Measurements from ENCODE around the gene GLI3. TPM values are rescaled to one million over a fixed set of nuclear protein-coding genes. Genes with fewer than 3 reads are reported as not detected.

GLI3 gene
- total RNA-seq, 1 experiment from 2014 or later = 45.0 TPM

- no peak overlapping the region for H3K9ac ChIP-seq (ENCODE audit: extremely low read depth, insufficient read length, low read length)
- H4K91ac ChIP-seq (ENCODE audit: insufficient read length, low read depth, low read length) = no peak overlapping the region
- H2BK120ac ChIP-seq (ENCODE audit: low read depth, low read length, poor library complexity, severe bottlenecking) = no peak overlapping the region
- Mint-ChIP-seq H3K36me3 (ENCODE audit: insufficient read depth in 1 of 3, low read depth in 3 of 3) (no peaks in the 10 kb centered on the region), H3K9me3 (no peaks in the 10 kb centered on the region), H3K4me3 (no peak overlapping the region), H3K4me1 (peaks cover 20 to 21% of the 10 kb centered on the region in 2 experiments), H3K27me3 (ENCODE audit: low read depth) (no peaks in the 10 kb centered on the region), H3K27ac (peak overlapping the region in 1 of 3 experiments; percentile 54; a peak in 1 of 7 replicates)
- no peak overlapping the region for H3K18ac ChIP-seq (ENCODE audit: insufficient read length, low read depth, low read length)
- no peak overlapping the region for H3K4ac ChIP-seq (ENCODE audit: low read depth, low read length)
- H2AFZ ChIP-seq (ENCODE audit: low read length) = no peak overlapping the region
- no peak overlapping the region for H2BK20ac ChIP-seq (ENCODE audit: low read depth, low read length, poor library complexity, severe bottlenecking)
- H2BK12ac ChIP-seq (ENCODE audit: insufficient read length, low read depth, low read length) = no peak overlapping the region
- H4K20me1 ChIP-seq (ENCODE audit: control insufficient read depth, insufficient read depth, insufficient read length) = no peaks in the 10 kb centered on the region
- DNase-seq = peak; percentile 30
- no peak overlapping the region for H2BK5ac ChIP-seq (ENCODE audit: insufficient read length, low read length)
- H3K79me1 ChIP-seq (ENCODE audit: insufficient read depth, low read depth, low read length, poor library complexity, severe bottlenecking) = no peaks in the 10 kb centered on the region
- no peaks in the 10 kb centered on the region for H3K79me2 ChIP-seq (ENCODE audit: insufficient read depth, low read length)
- H3K23ac ChIP-seq (ENCODE audit: insufficient read length, low read depth, low read length) = no peak overlapping the region
- no peak overlapping the region for H3T11ph ChIP-seq (ENCODE audit: low read length)
- no CpG with 5 or more reads among the region's 7 CpGs for WGBS (ENCODE audit: extremely low coverage, insufficient read length, low lambda C conversion rate)
- H3K4me1 ChIP-seq (ENCODE audit: insufficient read depth, low read length) = peaks cover 7% of the 10 kb centered on the region; the same call in 1 of the 2 replicates
- TF ChIP-seq CTCF (conservative IDR thresholded peaks at IDR 0.05) = no peak
- H4K8ac ChIP-seq (replicated peaks; ENCODE audit: insufficient read length, low read depth, low read length) = no peak overlapping the region
- no peaks in the 10 kb centered on the region for H3K23me2 ChIP-seq (ENCODE audit: insufficient read length, low read depth, low read length, poor library complexity, severe bottlenecking)
- H3K4me2 ChIP-seq (ENCODE audit: insufficient read depth, insufficient read length, low read length) = no peak overlapping the region
- no peak overlapping the region for H2BK15ac ChIP-seq (ENCODE audit: low read depth, low read length)
- no peak overlapping the region for H3K27ac ChIP-seq (ENCODE audit: insufficient read length, low read depth, low read length)
- H2AK5ac ChIP-seq (ENCODE audit: insufficient read length, low read length) = no peak overlapping the region
- no peak overlapping the region for H3K56ac ChIP-seq (ENCODE audit: insufficient read length, low read depth, low read length)
- H3K14ac ChIP-seq (ENCODE audit: insufficient read depth, low read length) = no peak overlapping the region
- no peaks in the 10 kb centered on the region for H3K9me3 ChIP-seq (ENCODE audit: control insufficient read depth, low read depth, low read length)
- H4K5ac ChIP-seq (ENCODE audit: insufficient read length, low read depth, low read length) = no peak overlapping the region
- no peaks in the 10 kb centered on the region for H3K27me3 ChIP-seq (ENCODE audit: insufficient read depth, low read length)
Observed at GRCh38 chr7:42262964-42263363, 26.0 kb upstream of the GLI3 start.
